Activated CD4-positive, alpha-beta T cell treated with anti-CD3 and anti-CD28 coated beads, Interleukin-2, amount 50 U/mL, for 24 hours (primary cell): Measurements from ENCODE around the gene LYRM4.

ENCODE experiments used
- DNase-seq, 2 donors: peaks; one replicate each; pipeline ENCODE4 v3.0.0-alpha.2; 2020; ENCODE audit warnings: low read depth in 1 of 2, low spot score in 1 of 2

Gene LYRM4

DNA sequence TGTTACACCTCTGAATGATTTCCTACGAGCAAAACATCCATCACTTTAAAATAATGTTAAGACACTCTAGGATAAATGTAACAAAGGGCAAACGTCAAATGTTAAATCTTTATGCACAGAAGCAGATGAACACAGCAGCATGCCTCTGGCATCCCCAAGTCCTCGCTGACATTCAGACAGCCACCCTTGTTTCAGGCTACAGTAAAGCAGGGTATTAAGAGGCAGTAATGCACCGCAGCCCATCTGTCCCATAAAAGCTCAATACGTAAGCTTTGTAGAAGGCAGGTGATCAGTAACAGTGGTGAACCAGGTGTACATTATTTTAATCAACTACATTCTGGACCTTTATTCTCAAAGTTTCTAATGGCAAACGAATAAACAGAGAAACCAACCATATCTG is 110.9 kb downstream of the LYRM4 start:
- no peak for DNase-seq

DNA sequence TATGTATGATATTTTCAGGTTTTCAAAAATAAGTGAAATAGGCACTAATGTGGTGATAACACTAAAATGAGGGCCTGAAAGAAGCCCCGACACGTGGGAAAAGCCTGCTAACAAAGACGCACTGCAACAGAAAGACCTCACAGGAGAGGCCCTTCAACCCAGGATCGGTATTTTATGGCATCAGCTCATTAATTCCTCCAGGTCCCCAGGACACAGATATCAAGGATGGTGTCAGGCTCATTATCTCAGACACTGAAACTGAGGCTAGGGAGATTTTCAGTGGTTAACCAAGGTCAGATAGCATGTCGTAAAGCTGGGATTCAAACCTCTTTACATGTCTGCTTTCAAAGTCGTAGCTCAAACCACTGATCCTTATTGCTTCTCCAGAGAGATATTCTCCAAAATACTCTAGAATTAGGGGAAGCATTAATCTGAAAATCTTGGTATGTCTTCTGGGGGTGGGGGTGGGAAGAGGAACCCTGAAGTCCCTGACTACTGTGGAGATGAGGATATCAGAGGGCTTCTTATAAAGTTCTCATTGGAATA is 111.5 kb downstream of the LYRM4 start:
- no peak for DNase-seq

- DNase-seq = no peak
Measured at GRCh38 chr6:5146398-5146797, 114.4 kb downstream of the LYRM4 start.

DNA sequence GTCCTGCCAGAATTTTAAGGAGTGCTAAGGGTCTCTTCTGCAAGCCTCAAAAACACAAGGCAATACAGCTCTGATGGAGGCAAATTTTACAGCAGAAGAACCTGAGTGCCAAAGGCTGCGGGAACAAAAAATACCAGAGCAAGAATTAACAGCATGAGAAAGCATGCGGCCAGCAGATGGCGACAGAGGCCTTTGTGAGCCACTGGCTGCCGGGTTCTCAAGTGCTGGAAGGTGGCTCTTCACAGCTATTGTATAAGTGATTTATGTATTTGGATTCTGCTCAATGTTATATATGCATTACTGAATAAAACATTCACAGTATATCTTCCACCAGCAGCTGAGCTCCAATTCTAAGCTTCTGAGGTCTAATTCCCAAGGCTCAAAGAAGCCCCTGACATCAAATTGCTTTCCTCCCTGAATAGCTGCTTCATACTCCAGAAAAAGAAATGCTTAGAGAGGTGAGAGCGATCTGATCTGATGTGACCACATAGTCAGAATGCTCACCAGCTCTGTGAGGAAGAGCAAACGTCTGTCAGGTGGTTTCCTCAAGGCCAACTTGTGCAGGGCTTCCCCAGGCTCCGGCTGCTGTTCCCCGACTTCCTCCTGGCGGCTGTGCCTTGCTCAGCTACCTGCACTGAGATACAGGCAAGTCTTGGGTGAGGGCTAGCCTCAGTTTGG is 117.0 kb downstream of the LYRM4 start:
- DNase-seq = peak; percentile 69 to 72

GRCh38 chr6:5142915-5143314 is 117.8 kb downstream of the LYRM4 start:
- DNase-seq = no peak

DNA sequence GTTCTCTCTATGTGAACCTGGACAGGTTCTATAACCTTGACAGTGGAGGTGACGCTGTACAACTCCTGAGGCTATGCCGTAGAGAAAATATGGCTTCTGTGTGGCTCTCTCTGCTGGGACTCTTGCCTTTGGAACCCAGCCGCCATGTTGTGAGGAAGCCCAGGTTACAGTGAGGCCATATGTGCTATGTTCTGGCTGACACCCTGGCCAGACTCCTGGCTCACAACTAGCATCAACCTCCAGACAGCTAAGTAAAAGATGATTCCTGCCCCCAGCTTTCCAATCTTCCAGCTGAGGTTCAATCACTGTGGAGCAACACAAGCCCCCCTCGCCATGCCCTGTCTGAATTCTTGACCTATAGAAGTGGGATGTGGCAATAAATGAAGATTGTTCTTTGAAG is 118.6 kb downstream of the LYRM4 start:
- no peak for DNase-seq

DNA sequence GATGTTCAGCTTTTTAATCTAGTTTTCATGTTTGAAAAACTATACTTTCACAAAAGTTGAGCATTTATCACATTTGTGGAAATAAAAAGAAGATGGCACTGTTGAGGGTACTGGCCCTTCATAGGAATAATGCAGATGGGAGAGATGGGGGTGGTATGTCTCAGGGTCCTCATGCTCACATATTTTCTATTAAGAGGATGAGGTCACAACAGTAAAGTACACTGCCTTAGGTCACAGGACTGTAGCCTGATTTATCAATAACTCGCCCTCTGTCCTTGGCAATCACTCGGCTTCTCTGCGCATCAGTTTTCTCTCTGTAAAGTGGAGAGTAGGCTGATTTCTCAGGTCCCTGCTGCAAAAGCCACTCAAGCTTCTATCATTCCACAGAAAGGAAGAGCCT is 119.7 kb downstream of the LYRM4 start:
- no peak for DNase-seq

DNA sequence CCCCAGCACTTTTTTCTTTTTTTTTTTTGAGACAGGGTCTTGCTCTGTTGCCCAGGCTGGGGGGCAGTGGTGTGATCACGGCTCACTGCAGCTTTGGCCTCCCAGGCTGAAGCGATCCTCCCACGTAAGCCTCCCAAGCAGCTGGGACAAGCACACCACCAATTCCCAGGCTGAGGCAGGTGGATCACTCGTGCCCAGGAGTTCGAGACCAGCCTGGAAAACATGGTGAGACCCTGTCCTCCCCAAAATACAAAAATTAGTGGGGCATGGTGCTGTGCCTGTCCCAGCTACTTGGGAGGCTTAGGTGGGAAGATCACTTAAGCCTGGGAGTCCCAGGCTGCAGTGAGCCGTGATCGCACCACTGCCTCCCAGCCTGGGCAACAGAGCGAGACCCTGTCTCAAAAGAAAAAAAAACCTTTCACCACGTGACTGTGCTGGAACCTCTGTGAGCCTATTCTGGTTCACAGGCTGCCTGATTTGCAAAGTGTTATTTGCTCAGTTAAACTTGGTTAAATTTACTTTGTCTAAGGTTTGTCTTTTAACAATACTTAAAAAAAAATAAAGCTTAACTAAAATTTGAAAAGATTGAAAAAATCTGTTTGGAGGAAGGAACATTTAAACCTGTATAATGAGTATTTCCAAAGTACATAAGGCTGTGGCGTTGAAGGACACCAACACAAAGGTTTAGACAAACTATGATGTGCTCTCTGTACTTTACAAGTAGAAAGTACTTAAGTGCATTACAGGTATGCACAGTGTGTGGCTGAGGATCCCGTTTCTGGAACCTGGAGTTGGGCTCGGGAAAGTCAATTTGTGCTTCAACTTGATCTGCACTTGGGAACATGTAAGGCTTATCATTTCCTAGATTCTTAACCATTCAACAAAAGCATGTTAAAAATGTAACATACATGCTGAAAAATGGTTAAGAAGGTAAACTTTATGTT is 120.7 kb downstream of the LYRM4 start:
- DNase-seq = no peak

DNA sequence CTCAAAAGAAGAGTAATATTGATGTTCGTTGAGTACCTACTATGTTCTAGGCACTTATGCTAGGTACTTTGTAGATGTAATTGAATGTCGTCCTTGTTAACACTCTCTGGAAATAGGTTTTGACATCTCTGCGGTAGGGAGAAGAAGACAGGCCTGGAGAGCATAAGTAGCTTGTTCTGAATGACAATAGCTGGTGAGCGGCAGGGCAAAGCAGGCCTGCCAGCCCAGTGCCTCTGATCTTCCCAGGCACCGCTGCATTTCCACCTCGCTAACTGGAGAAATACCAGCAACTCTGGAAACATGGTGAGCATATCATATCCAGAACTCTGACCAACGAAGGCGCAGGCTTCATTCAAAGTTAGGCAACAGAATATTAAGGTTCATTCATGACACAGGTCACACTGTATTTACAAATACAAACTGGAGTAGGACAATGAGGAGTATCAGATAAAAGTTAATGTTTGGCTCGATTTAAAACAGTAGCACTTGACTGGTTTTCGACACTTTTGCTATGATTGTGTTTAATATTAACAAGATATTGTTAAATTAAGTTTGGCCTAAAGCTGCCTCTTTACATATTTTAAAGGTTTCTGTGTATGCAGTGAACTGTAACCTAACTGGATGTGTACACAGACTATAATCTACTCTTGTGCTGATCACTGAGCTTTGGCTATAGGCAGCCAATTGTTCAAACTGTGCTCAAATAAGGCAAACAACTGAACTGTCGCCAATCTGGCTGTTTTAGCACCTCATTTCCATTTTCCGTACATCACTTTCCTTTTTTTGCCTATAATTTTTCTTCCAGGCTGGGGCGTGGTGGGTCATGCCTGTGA is 121.5 kb downstream of the LYRM4 start:
- DNase-seq = no peak

DNA sequence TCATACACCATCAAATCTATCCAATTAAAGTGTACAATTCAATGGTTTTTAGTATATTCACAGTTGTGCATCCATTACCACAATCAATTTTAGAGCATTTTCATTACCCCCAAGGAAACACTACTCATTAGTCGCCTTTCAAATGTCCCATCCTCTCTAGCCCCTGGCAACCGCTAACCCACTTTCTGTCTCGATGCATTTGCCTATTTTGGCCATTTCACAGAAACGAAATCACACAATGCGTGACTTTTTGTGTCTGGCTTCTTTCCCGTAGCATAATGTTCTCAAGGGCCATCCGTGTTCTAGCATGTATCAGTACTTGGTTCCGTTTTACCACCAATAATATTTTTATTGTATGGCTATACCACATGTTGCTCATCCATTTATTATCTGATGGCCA is 123.9 kb downstream of the LYRM4 start:
- DNase-seq = no peak

DNA sequence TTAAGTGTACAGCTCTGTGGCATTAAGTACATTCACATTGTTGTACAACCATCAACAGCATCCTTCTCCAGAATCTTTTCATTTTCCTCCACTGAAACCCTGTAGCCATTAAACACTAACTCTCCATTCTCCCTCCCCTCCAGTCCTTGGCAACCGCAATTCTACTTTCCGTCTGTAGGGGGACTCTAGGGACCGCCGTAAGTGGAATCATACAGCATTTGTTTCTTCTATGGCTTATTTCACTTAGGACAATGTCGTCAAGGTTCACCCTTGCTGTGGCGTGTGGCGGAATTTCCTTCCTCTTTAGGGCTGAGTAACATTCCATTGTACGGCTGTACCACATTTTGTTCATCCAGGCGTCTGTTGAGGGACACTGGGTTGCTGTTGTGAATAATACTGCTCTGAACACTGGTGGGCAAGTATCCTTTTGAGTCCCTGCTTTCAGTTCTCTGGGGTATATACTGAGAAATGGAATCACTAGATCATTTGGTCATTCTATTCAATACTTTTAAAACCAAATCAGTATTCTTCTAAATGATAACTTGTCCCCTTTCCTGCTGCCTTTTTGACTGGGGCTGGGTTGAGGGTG is 124.9 kb downstream of the LYRM4 start:
- peak in 1 of 2 donors; percentile 40 for DNase-seq

DNA sequence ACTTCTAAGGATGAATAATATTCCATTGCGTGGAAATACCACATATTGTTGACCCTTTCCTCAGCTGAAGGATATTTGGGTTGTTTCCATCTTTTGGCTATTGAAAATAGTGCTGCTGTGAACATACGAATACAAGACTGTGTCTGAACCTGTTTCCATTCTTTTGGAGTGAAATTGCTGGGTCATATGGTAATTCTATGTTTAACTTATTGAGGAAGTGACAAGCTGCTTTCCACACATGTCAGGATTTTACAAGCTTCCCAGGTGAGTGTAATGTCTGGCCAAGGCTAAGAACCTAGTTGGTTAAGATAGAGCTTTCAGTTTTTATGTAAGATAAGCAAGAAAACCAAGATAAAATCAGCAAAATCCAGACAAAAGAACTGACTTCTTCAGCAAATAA is 126.8 kb downstream of the LYRM4 start:
- no peak for DNase-seq

- no peak for DNase-seq
Measured at GRCh38 chr6:5132731-5133130, 128.0 kb downstream of the LYRM4 start.

- no peak for DNase-seq
Measured at GRCh38 chr6:5130135-5130866, 130.4 kb downstream of the LYRM4 start.

DNA sequence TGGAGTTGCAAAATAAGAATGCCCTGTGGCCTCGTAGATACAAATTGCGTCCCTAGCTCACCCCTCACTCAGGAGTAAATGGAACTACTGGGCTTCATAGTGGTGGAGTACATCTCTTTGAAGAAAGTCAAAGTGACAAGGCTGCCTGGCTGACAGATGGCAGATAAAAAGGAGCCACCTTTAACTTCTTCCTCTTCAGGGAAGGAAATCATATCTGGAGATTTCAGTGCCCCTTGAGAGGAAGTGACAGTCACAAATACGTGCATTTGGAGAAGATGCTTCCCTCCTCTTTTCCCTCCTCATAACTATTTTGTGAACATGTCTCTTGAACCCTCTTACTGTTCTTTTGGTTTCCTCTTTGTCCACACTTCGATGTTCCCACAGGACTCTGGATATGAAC is 132.4 kb downstream of the LYRM4 start:
- DNase-seq = no peak

DNA sequence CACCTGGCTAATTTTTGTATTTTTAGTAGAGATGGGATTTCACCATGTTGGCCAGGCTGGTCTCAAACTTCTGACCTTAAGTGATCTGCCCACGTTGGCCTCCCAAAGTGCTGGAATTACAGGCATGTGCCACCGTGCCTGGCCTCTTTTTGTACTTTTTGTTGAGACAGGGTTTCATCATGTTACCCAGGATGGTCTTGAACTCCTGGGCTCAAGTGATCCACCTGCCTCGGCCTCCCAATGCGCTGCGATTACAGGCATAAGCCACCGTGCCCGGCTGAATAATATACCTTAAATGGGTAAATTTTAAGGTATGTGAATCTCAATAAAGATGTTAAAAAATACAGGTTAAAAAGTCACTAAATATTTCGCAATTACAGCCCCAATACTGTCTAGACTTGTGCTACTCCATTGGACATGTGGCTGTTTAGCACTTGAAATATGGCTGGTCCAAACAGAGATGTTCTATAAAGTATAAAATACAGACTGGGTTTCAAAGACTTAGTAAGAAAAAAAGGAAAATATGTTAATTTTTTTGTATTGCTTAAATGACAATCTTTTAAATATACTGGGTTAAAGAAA is 133.6 kb downstream of the LYRM4 start:
- no peak for DNase-seq

GRCh38 chr6:5126214-5126613 is 134.5 kb downstream of the LYRM4 start:
- DNase-seq = no peak

GRCh38 chr6:5125152-5126006 is 135.4 kb downstream of the LYRM4 start:
- no peak for DNase-seq

- no peak for DNase-seq
Measured at GRCh38 chr6:5124526-5124925, 136.2 kb downstream of the LYRM4 start.
